Tibial artery (tissue), 4 donors: ENCODE results near the gene CMSS1.

ENCODE experiments used
- DNase-seq, 2 donors: peaks; one replicate each; pipeline ENCODE4 v3.0.0-alpha.2; 2019
- H3K27ac ChIP-seq, 2 donors: fragments of 200-600 bp; sonication (generic) in 1 of 2; 1 replicate in 1 of 2; 2 replicates in 1 of 2; pipeline ENCODE4 v1.5.1; 2018 to 2019; ENCODE audit warnings: mild to moderate bottlenecking in 1 of 2
- H3K27me3 ChIP-seq, 2 donors: fragments of 200-600 bp; sonication (generic) in 1 of 2; one replicate each; pipeline versions ENCODE4 v1.5.1 to v1.6.0; 2016 to 2019
- H3K36me3 ChIP-seq, 3 donors: fragments of 200-600 bp; sonication (generic) in 2 of 3; one replicate each; pipeline ENCODE4 v1.5.1; 2016 to 2019; ENCODE audit warnings: mild to moderate bottlenecking in 2 of 3
- H3K4me1 ChIP-seq, 4 donors: fragments of 200-600 bp; sonication (generic) in 2 of 4; 1 replicate in 3 of 4; 2 replicates in 1 of 4; pipeline ENCODE4 v1.5.1; 2016 to 2019
- H3K4me3 ChIP-seq, 2 donors: fragments of 200-600 bp; sonication (generic) in 1 of 2; 1 replicate in 1 of 2; 2 replicates in 1 of 2; pipeline ENCODE4 v1.5.1; 2018 to 2019; ENCODE audit warnings: mild to moderate bottlenecking in 2 of 2
- H3K9me3 ChIP-seq, 3 donors: fragments of 200-600 bp; sonication (generic) in 1 of 3; one replicate each; pipeline ENCODE4 v1.5.1; 2016 to 2019
- CTCF ChIP-seq, 2 experiments: fragments of 200-600 bp in 1 of 2; fragments of 450-650 bp in 1 of 2; IDR thresholded peaks; one replicate each; pipeline ENCODE4 v1.5.1; 2017 to 2019; ENCODE audit warnings: antibody characterized with exemption in 2 of 2, mild to moderate bottlenecking in 1 of 2, moderate library complexity in 1 of 2
- intact Hi-C: fragments of 100-400 bp; cut with DNase I; formaldehyde crosslinking; loops from one replicate; pipeline ENCODE4 v1.15.0; 2023; ENCODE audit warnings: low total_unique reads

Gene CMSS1

GRCh38 chr3:99799422-99799821 lies 18.2 kb upstream of the CMSS1 start:
- Histone ChIP-seq H3K9me3 (peaks cover 0 to 1% (median 0%) of the 10 kb centered on the region in 3 donors), H3K4me3 (no peak overlapping the region), H3K27ac (no peak overlapping the region), H3K4me1 (no peaks in the 10 kb centered on the region), H3K27me3 (no peaks in the 10 kb centered on the region), H3K36me3 (peaks cover 18 to 31% (median 21%) of the 10 kb centered on the region in 3 donors)
- no peak for DNase-seq
- intact Hi-C loops, result no loop called here
- no peak for TF ChIP-seq CTCF (IDR thresholded peaks at IDR 0.05)

- no peak for TF ChIP-seq CTCF (IDR thresholded peaks at IDR 0.05)
- H3K4me1 ChIP-seq, result no peaks in the 10 kb centered on the region
- H3K27ac ChIP-seq, result no peak overlapping the region
- H3K9me3 ChIP-seq, result peaks cover 0 to 11% (median 7%) of the 10 kb centered on the region in 3 donors
- intact Hi-C loops, result no loop called here
- no peak for DNase-seq
- H3K36me3 ChIP-seq, result peaks cover 0 to 13% (median 0%) of the 10 kb centered on the region in 3 donors
- H3K27me3 ChIP-seq, result no peaks in the 10 kb centered on the region
- no peak overlapping the region for H3K4me3 ChIP-seq
Measured at GRCh38 chr3:99803297-99803696, 14.4 kb upstream of the CMSS1 start.

DNA sequence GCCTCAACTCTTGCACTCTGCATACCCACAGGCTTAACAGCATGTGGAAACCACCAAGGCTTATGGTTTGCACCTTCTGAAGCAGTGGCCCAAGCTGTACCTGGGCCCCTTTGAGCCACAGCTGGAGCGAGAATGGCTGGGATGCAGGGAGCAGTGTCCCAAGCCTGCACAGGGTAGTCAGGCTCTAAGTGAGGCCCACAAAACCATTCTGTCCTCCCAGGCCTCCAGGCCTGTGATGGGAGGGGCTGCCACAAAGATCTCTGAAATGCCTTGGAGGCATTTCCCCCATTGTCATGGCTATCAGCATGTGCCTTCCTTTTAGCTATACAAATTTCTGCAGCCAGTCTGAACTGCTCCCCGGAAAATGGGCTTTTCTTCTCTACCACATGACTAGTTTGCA lies 12.5 kb upstream of the CMSS1 start:
- H3K4me1 ChIP-seq, result no peaks in the 10 kb centered on the region
- H3K9me3 ChIP-seq, result peaks cover 0 to 11% (median 7%) of the 10 kb centered on the region in 3 donors
- TF ChIP-seq CTCF (IDR thresholded peaks at IDR 0.05), result no peak
- DNase-seq, result no peak
- peaks cover 0 to 17% (median 0%) of the 10 kb centered on the region in 3 donors for H3K36me3 ChIP-seq
- no peaks in the 10 kb centered on the region for H3K27me3 ChIP-seq
- no peak overlapping the region for H3K4me3 ChIP-seq
- intact Hi-C loops, result no loop called here
- no peak overlapping the region for H3K27ac ChIP-seq

- H3K27me3 ChIP-seq, result no peaks in the 10 kb centered on the region
- peak; percentile 44 to 66 for DNase-seq
- peaks cover 0 to 11% (median 0%) of the 10 kb centered on the region in 4 donors for H3K4me1 ChIP-seq
- peak; percentile 67 to 83 for TF ChIP-seq CTCF (IDR thresholded peaks at IDR 0.05)
- peak overlapping the region in 1 of 2 donors; percentile 11 for H3K27ac ChIP-seq
- peaks cover 0 to 17% (median 0%) of the 10 kb centered on the region in 3 donors for H3K36me3 ChIP-seq
- H3K9me3 ChIP-seq, result peaks cover 0 to 11% (median 7%) of the 10 kb centered on the region in 3 donors
- H3K4me3 ChIP-seq, result no peak overlapping the region
- intact Hi-C loops, result no loop called here
Measured at GRCh38 chr3:99808163-99808794, 9.4 kb upstream of the CMSS1 start.

DNA sequence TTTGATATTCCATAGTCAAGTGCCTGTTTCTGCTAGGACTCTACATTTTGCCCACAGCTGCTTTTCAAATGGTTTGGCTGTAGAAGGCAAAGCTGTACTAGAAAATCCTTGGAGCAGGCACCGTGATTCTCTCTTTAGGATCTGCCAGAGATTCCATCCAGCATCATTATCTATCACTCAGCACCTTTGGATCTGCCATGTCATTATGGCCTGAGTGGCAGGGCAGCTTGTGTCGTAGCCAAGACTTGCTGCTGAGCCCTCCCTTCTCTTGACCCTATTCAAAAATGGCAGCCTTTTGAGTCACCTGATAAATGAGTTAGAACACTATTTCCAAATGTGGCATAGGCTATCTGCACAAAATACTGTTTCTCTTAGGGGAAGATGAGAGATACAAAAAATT lies 8.1 kb upstream of the CMSS1 start:
- Histone ChIP-seq H3K9me3 (peaks cover 0 to 8% (median 7%) of the 10 kb centered on the region in 3 donors), H3K27ac (no peak overlapping the region), H3K36me3 (peaks cover 0 to 7% (median 0%) of the 10 kb centered on the region in 3 donors), H3K27me3 (no peaks in the 10 kb centered on the region), H3K4me1 (peaks cover 0 to 11% (median 0%) of the 10 kb centered on the region in 4 donors), H3K4me3 (no peak overlapping the region)
- intact Hi-C loops, result no loop called here
- no peak for DNase-seq
- TF ChIP-seq CTCF (IDR thresholded peaks at IDR 0.05), result no peak
